HepG2 (cell line): ENCODE data around the gene KRT10. TPM values are rescaled to one million over a fixed set of nuclear protein-coding genes. Genes with fewer than 3 reads are reported as not detected.

Source experiments
- ATAC-seq: fragments of 200-7000 bp; cut with Tn5 transposase; 3 replicates; pipeline ENCODE4 v1.9.1; 2020; ENCODE audit warnings: mild to moderate bottlenecking, moderate library complexity
- BruUV-seq: library from RNA; stranded (reverse); fragments of 400-500 nt; replicated peaks from 2 replicates; lab custom pipeline; 2021; lab: Mats Ljungman, UMichigan
- CTCF ChIA-PET: fragments of 300-600 bp; formaldehyde crosslinking; extraction: SDS; loops from one replicate; lab custom pipeline; 2021; ENCODE audit warnings: low total read pairs, inconsistent platforms, low intra/inter-chr PET ratio; lab: Yijun Ruan, JAX
- POLR2A ChIA-PET: fragments of 350-600 bp; sonication (Branson Sonifier 250); formaldehyde crosslinking; loops from one replicate; lab custom pipeline; 2020; ENCODE audit warnings: antibody characterized with exemption, inconsistent platforms; lab: Yijun Ruan, JAX
- DNase-seq: peaks from one replicate; pipeline ENCODE4 v3.0.0-alpha.2; 2015; ENCODE audit warnings: low spot score
- FAIRE-seq: peaks from 3 replicates; lab custom pipeline; 2011; peaks lifted over from hg19 to GRCh38; lab: Jason Lieb, UNC
- H2AFZ ChIP-seq: one replicate; pipeline ENCODE4 v1.6.1; 2011; ENCODE audit warnings: low read length, inconsistent platforms
- H3K27ac ChIP-seq: fragments of 300-600 bp; 3 replicates; pipeline ENCODE4 v1.8.0; 2011; ENCODE audit warnings: mixed run types, mild to moderate bottlenecking, mixed read lengths, low read length, inconsistent platforms; ENCODE audit not compliant: insufficient read depth; ENCODE audit errors: extremely low read length
- H3K27me3 ChIP-seq, 2 experiments: fragments of 200-600 bp in 1 of 2; 2 replicates in 1 of 2; 3 replicates in 1 of 2; pipeline versions ENCODE4 v1.6.0 to v1.8.0; 2011; ENCODE audit warnings: low read length in 2 of 2, mild to moderate bottlenecking in 2 of 2, moderate library complexity in 2 of 2, inconsistent platforms in 1 of 2; ENCODE audit not compliant: insufficient read depth in 2 of 2, control insufficient read depth in 1 of 2
- H3K36me3 ChIP-seq, 2 experiments: fragments of 200-600 bp in 1 of 2; replicated peaks in 1 of 2; 2 replicates in 1 of 2; 3 replicates in 1 of 2; pipeline versions ENCODE4 v1.5.1 to v1.8.0; 2011; ENCODE audit warnings: low read length in 2 of 2, inconsistent platforms in 1 of 2; ENCODE audit not compliant: insufficient read depth in 2 of 2, control insufficient read depth in 1 of 2
- H3K4me1 ChIP-seq: 2 replicates; pipeline ENCODE4 v1.5.1; 2012; ENCODE audit warnings: low read length, inconsistent platforms; ENCODE audit not compliant: insufficient read depth
- H3K4me2 ChIP-seq: 2 replicates; pipeline ENCODE4 v1.6.0; 2011; ENCODE audit warnings: low read depth, low read length, inconsistent platforms
- H3K4me3 ChIP-seq, 3 experiments: fragments of 200-600 bp in 1 of 3; sonication (generic), shearing (Covaris generic) in 1 of 3; replicated peaks in 1 of 3; 2 replicates each; pipeline ENCODE4 v1.5.1; 2011 to 2016; ENCODE audit warnings: low read length in 3 of 3, inconsistent platforms in 2 of 3, low read depth in 2 of 3, mild to moderate bottlenecking in 2 of 3, control low read depth in 1 of 3, mixed read lengths in 1 of 3; ENCODE audit not compliant: insufficient read depth in 1 of 3
- H3K79me2 ChIP-seq: one replicate; pipeline ENCODE4 v1.6.1; 2011; ENCODE audit warnings: low read length, inconsistent platforms; ENCODE audit not compliant: insufficient read depth
- H3K9ac ChIP-seq: 2 replicates; pipeline ENCODE4 v1.6.0; 2011; ENCODE audit warnings: mild to moderate bottlenecking, low read depth, low read length, inconsistent platforms; ENCODE audit not compliant: insufficient read depth
- H3K9me3 ChIP-seq: 2 replicates; pipeline ENCODE4 v1.5.1; 2012; ENCODE audit warnings: mild to moderate bottlenecking, low read length
- H4K20me1 ChIP-seq: 2 replicates; pipeline ENCODE4 v1.6.0; 2011; ENCODE audit warnings: inconsistent platforms, mild to moderate bottlenecking, low read length, moderate library complexity; ENCODE audit not compliant: insufficient read depth
- FOSL2 ChIP-seq: sonication (generic); formaldehyde crosslinking; IDR thresholded peaks from 2 replicates; pipeline ENCODE4 v1.4.0; 2020; ENCODE audit warnings: missing genetic modification reagents
- GTF2F1 ChIP-seq: fragments of 150-350 bp; IDR thresholded peaks from 2 replicates; pipeline ENCODE4 v1.6.1; 2014; ENCODE audit warnings: low read length
- ZNF770 ChIP-seq: sonication (generic); formaldehyde crosslinking; IDR thresholded peaks from 2 replicates; pipeline ENCODE4 v1.5.0; 2020; ENCODE audit warnings: mild to moderate bottlenecking, missing genetic modification reagents
- WGBS: methylation state at CpG from one replicate; pipeline ENCODE4 v1.1.6; 2017; ENCODE audit warnings: low lambda C conversion rate; 5-methylcytosine and 5-hydroxymethylcytosine counted together
- in situ Hi-C: cut with HindIII; loops from 2 replicates; pipeline ENCODE4 v1.10.0; 2017; ENCODE audit warnings: low pct_unique_long_range_greater_than_20kb; ENCODE audit not compliant: extremely low pct_ligation_motif_present
- intact Hi-C: fragments of 100-400 bp; cut with micrococcal nuclease; formaldehyde crosslinking; loops from one replicate; pipeline ENCODE4 v1.10.0; 2022; ENCODE audit not compliant: unreplicated experiment
- polyA plus RNA-seq, 8 experiments: library from polyadenylated mRNA; depleted of rRNA in 3 of 8; stranded (reverse) in 7 of 8; unstranded in 1 of 8; fragments of >200 nt; fragmentation: Illumina TruSeq in 4 of 8; extraction: Trizol in 4 of 8; gene quantifications; 2 replicates each; pipeline versions ENCODE4 v1.2.1 to v1.2.3, GENCODE V29; 2011 to 2016; ENCODE audit warnings: low read depth in 4 of 8, missing spikeins in 1 of 8, mixed read lengths in 1 of 8; ENCODE audit not compliant: insufficient read depth in 1 of 8
- total RNA-seq, 5 experiments: library from RNA; depleted of rRNA; stranded (reverse); fragments of >200 nt; fragmentation: Illumina TruSeq; extraction: Trizol; gene quantifications; 2 replicates each; pipeline ENCODE4 v1.2.3, GENCODE V29; 2016; ENCODE audit warnings: low read depth in 1 of 5

Gene KRT10
- total and polyA plus RNA-seq, 2 of the 13 experiments (the other 11 are each of a cell fraction or from before 2014, with no cell fraction given) = 25.1 to 27.5 TPM

GRCh38 chr17:40862985-40863733, 40.7 kb upstream of the KRT10 start (continued):
- TF ChIP-seq ZNF770 (CRISPR knock-in tag) = no peak
- TF ChIP-seq, all 625 proteins: peak for 62

- POLR2A ChIA-PET = interaction anchor here (1.4 kb wide), 1 partner anchor 669 kb away, joined by 3 read pairs; no protein-coding TSS in a partner anchor
- Histone ChIP-seq H3K4me1 (no peaks in the 10 kb centered on the region), H4K20me1 (no peaks in the 10 kb centered on the region), H3K79me2 (no peaks in the 10 kb centered on the region), H3K9ac (no peak overlapping the region), H3K27ac (no peak overlapping the region), H3K9me3 (no peaks in the 10 kb centered on the region), H3K36me3 (no peaks in the 10 kb centered on the region), H3K4me2 (no peak overlapping the region), H3K27me3 (no peaks in the 10 kb centered on the region; a peak in 1 of 5 replicates), H3K4me3 (no peak overlapping the region), H2AFZ (no peak overlapping the region)
- CTCF ChIA-PET = no interaction called here
- WGBS = 3% methylated on average over 2 of the region's 2 CpGs
- no peak for ATAC-seq
- no peak for DNase-seq
- FAIRE-seq = no peak
- in situ Hi-C loops (loop anchor here (5.0 kb wide), 1 partner anchor 463 kb away; no protein-coding TSS in a partner anchor), intact Hi-C loops (loop anchor here (5.0 kb wide), 2 partner anchors 43 to 463 kb away; no protein-coding TSS in a partner anchor)
- no TSS peak for BruUV-seq
- no peak for TF ChIP-seq FOSL2 (CRISPR knock-in tag)
- TF ChIP-seq GTF2F1 = no peak
These were observed 37.1 kb upstream of the KRT10 start for GRCh38 chr17:40859536-40859935.
